SK-N-MC (cell line): ENCODE results near the gene SIGLEC15.

Source experiments
- EZH2 ChIP-seq: fragments of 200-600 bp; sonication (generic); IDR thresholded peaks from one replicate; pipeline ENCODE4 v1.6.1; 2017; ENCODE audit warnings: antibody characterized with exemption
- POLR2AphosphoS5 ChIP-seq: IDR thresholded peaks from 2 replicates; pipeline ENCODE4 v1.6.1; 2012; ENCODE audit warnings: mild to moderate bottlenecking, low read depth, low read length, borderline replicate concordance

GRCh38 chr18:45849529-45849928 is 24.1 kb downstream of the SIGLEC15 start:
- TF ChIP-seq POLR2AphosphoS5: no peak
- no peak for TF ChIP-seq EZH2
